Measurements from ENCODE around the gene KCNG2.
"Not testable (repeated sequence)": the region's sequence is repeated elsewhere in the genome, so short reads cannot be mapped to it uniquely, and the experiment has no call there.

DNA sequence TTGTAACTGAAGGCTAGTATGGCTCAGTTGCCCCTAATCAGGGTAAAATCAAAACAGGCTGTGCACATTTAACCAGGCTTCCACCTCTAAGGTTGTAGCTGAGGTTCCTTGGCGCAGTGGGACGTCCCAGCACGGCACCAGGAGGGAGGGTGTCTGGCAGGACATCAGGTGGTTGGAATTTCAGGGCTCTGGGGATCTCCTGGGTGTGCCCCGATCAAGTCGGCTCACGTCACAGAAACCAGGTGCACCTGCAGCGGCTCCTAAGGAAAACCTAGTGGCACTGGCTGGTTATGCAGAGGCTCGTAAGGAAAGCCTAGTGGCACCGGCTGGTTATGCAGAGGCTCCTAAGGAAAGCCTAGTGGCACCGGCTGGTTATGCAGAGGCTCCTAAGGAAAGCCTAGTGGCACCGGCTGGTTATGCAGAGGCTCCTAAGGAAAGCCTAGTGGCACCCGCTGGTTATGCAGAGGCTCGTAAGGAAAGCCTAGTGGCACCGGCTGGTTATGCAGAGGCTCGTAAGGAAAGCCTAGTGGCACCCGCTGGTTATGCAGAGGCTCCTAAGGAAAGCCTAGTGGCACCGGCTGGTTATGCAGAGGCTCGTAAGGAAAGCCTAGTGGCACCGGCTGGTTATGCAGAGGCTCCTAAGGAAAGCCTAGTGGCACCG, 45.7 kb upstream of the KCNG2 start:
- TF ChIP-seq CAMTA2 (CRISPR knock-in tag; conservative IDR thresholded peaks at IDR 0.05); POLR2G (IDR thresholded peaks at IDR 0.05; ENCODE audit: low read depth, low read length); CEBPB (tag; IDR thresholded peaks at IDR 0.05): not testable (repeated sequence)
- TF ChIP-seq, protein P1, sequence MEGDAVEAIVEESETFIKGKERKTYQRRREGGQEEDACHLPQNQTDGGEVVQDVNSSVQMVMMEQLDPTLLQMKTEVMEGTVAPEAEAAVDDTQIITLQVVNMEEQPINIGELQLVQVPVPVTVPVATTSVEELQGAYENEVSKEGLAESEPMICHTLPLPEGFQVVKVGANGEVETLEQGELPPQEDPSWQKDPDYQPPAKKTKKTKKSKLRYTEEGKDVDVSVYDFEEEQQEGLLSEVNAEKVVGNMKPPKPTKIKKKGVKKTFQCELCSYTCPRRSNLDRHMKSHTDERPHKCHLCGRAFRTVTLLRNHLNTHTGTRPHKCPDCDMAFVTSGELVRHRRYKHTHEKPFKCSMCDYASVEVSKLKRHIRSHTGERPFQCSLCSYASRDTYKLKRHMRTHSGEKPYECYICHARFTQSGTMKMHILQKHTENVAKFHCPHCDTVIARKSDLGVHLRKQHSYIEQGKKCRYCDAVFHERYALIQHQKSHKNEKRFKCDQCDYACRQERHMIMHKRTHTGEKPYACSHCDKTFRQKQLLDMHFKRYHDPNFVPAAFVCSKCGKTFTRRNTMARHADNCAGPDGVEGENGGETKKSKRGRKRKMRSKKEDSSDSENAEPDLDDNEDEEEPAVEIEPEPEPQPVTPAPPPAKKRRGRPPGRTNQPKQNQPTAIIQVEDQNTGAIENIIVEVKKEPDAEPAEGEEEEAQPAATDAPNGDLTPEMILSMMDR (IDR thresholded peaks at IDR 0.05 in 2 of 3, conservative IDR thresholded peaks at IDR 0.05 in 1 of 3; ENCODE audit: insufficient read depth in 2 of 3, low read depth in 1 of 3, low read length in 3 of 3) = peak in 1 of 3 experiments; percentile 56; a peak in 2 of 6 replicates

Measured in K562 (cell line).